WERI-Rb-1 (cell line): ENCODE measurements around the gene IL17C.

Experiments
- DNase-seq: peaks from one replicate; pipeline ENCODE4 v3.0.0-alpha.2; 2020
- H3K27ac ChIP-seq: fragments of 250-450 bp; sonication (Bioruptor Pico); 2 replicates; pipeline ENCODE4 v1.5.1; 2020; ENCODE audit warnings: mild to moderate bottlenecking, moderate library complexity
- H3K27me3 ChIP-seq: fragments of 250-450 bp; sonication (Bioruptor Pico); 2 replicates; pipeline ENCODE4 v1.5.1; 2021; ENCODE audit warnings: mild to moderate bottlenecking, low read depth, moderate library complexity; ENCODE audit not compliant: insufficient read depth, severe bottlenecking
- H3K36me3 ChIP-seq: fragments of 250-450 bp; sonication (Bioruptor Pico); 2 replicates; pipeline ENCODE4 v1.5.1; 2020; ENCODE audit warnings: mild to moderate bottlenecking, moderate library complexity
- H3K4me3 ChIP-seq: 2 replicates; pipeline ENCODE4 v1.5.1; 2011; ENCODE audit warnings: low read depth, mild to moderate bottlenecking, control low read depth, low read length
- H3K9me3 ChIP-seq: fragments of 250-450 bp; sonication (Bioruptor Pico); 2 replicates; pipeline ENCODE4 v1.5.1; 2021; ENCODE audit warnings: mild to moderate bottlenecking, moderate library complexity; ENCODE audit not compliant: severe bottlenecking
- CTCF ChIP-seq: IDR thresholded peaks from 2 replicates; pipeline ENCODE4 v1.5.1; 2011; ENCODE audit warnings: low read depth, mild to moderate bottlenecking, control low read depth, inconsistent platforms, low read length

Gene IL17C

GRCh38 chr16:88645941-88646340, 7.6 kb downstream of the IL17C start:
- H3K9me3 ChIP-seq: no peaks in the 10 kb centered on the region
- H3K36me3 ChIP-seq: no peaks in the 10 kb centered on the region
- no peaks in the 10 kb centered on the region for H3K27me3 ChIP-seq
- no peak for DNase-seq
- TF ChIP-seq CTCF: no peak
- no peak overlapping the region for H3K4me3 ChIP-seq
- no peak overlapping the region for H3K27ac ChIP-seq

DNA sequence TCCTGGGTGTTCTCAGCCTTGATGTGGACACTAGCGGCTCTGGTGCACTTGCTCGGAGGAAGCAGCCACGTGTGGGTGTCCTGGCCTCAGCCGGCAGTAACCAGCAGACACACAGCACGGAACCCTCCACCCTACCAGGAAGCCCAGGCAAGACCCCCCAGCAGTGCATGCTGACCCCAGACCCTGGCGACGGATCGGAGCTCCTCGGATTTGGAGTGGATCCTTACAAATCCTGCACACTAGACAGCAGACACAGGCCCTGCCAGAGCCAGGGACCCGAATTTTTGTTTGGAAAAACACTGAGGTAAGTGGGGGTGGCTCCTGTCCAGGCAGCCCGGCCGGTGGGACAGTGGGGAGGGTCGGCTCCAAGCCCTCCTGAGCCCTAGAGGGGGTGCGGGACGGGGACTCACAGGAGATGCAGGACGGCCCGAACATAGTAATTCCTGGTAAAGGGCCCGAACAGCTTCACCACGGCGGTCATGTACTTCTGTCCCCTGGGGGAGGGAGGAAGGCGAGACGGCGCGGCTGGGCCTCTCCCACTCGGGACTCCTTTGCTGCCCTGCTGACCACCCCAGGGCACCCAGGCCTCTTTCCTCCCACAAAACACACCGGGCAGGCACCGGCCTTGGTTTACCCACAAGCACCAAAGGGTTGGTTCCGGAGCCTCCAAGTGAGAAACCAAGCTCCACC, 8.1 kb downstream of the IL17C start:
- TF ChIP-seq CTCF: no peak
- Histone ChIP-seq H3K27me3 (no peaks in the 10 kb centered on the region), H3K4me3 (no peak overlapping the region), H3K27ac (no peak overlapping the region), H3K9me3 (no peaks in the 10 kb centered on the region), H3K36me3 (no peaks in the 10 kb centered on the region)
- no peak for DNase-seq

DNA sequence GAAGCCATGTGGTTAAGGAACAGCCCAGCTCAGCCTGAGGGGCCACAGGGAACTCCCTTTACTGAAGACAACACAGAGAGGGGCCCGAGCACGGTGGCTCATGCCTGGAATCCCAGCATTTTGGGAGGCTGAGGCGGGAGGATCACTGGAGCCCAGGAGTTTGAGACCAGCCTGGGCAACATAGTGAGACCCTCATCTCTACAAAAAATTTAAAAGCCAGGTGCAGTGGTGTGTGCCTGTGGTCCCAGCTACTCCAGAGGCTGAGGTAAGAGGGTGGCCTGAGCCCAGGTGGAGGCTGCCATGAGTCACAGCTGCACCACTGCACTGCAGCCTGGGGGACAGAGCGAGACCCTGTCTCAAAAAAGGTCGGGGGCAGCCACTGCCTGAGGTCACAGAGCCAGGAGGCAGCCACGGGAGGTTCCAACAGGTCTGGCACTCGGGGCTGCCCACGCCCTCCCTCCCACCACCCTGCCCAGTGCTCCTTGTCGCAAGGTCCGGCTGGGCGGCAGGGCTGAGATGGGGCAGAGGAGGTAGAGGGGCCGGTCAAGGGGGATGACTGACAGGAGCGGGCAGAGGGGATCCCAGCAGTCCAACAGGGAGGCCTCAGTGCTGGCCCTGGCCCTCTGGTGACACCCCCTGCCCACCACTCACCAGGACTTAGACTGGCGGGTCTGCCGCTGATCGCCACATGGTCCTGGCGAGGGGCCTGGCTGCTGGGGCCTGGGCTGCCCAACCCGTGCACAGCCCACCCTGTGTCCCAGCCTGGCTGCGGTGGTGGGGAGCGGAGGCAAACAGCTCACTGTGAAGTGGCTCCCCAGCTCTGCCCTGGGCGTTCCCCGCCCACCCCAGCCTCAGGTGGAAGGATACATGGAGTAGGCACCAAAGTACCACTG, 9.1 kb downstream of the IL17C start:
- Histone ChIP-seq H3K4me3 (no peak overlapping the region), H3K27ac (no peak overlapping the region)

GRCh38 chr16:88649195-88649923, 11.0 kb downstream of the IL17C start:
- no peak for TF ChIP-seq CTCF
- Histone ChIP-seq H3K27ac (no peak overlapping the region), H3K9me3 (no peaks in the 10 kb centered on the region), H3K27me3 (no peaks in the 10 kb centered on the region), H3K36me3 (no peaks in the 10 kb centered on the region), H3K4me3 (no peak overlapping the region)
- DNase-seq: no peak

More for the DNA sequence above, 9.1 kb downstream of the IL17C start:
- DNase-seq: no peak
- Histone ChIP-seq H3K27me3 (no peaks in the 10 kb centered on the region), H3K36me3 (no peaks in the 10 kb centered on the region), H3K9me3 (no peaks in the 10 kb centered on the region)
- no peak for TF ChIP-seq CTCF

DNA sequence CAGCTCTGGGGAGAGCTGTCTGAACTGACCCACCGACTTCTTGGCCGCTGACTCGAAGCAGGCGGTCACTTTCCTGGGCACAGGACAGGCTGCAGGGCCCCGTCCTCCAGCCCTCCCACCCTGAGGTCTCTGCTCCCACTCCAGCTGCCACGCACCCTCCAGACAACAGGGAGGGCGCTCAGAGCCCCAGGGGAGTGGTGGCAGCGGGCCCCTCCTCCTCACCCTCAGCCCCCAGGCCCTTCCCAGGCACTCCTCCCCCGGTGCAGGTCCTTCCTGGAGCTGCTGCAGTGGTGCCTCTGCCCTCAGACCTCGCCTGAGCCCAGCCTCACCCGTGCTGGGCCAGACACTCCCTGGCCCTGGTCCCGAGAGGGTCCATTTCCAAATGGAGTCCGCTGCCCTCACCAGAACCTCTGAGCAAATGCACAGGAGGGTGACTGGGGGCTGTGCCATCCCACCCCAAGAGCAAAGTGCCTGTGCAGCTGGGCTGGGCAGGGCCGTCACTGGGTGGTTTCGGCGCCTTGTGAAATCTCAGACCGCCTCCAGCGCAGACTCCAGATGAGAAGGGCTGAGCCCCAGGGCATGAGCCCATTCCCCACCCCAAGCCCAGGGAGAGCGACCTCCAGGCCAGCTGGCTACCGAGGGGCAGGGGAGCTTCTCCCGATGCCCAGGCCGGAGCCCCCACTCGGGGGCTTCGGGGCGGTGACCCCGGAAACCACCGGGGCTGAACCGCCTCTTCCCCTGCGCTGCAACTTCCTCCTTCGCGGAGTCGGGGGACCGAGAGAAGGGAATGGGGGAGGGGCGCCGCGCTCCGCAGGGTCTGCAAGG, 11.8 kb downstream of the IL17C start:
- no peak overlapping the region for H3K27ac ChIP-seq
- DNase-seq: no peak

More for the DNA sequence above, 11.8 kb downstream of the IL17C start:
- no peak for TF ChIP-seq CTCF
- Histone ChIP-seq H3K36me3 (no peaks in the 10 kb centered on the region; the same call in 1 of the 2 replicates), H3K27me3 (no peaks in the 10 kb centered on the region), H3K9me3 (no peaks in the 10 kb centered on the region), H3K4me3 (no peak overlapping the region)
